GM19099 (cell line): Measurements from ENCODE around the gene C1orf210.

ENCODE experiments used
- POLR2A ChIP-seq: IDR thresholded peaks from 3 replicates; pipeline ENCODE4 v1.6.1; 2011; ENCODE audit warnings: low read depth; ENCODE audit not compliant: insufficient read length; ENCODE audit errors: extremely low read depth

Gene C1orf210

GRCh38 chr1:43275826-43276620 lies 9.4 kb downstream of the C1orf210 start:
- no peak for TF ChIP-seq POLR2A

DNA sequence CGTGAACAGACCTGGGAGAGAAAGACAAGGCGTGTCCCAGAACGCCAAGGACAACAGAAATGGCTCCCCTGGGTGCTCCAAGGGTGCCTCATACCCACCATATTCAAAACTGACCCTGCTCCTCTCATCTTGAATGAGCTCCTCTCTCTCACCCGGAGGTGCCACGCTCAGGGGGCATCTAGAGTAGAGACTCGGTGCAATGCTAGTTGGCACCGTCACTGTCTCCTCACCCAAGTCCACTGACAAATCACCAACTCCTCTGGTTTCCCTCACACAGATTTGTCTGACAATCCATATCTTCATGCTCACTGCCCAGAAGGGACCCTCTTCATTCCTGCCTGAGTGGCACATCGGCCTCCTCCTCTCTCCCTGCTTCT lies 10.6 kb downstream of the C1orf210 start:
- no peak for TF ChIP-seq POLR2A

DNA sequence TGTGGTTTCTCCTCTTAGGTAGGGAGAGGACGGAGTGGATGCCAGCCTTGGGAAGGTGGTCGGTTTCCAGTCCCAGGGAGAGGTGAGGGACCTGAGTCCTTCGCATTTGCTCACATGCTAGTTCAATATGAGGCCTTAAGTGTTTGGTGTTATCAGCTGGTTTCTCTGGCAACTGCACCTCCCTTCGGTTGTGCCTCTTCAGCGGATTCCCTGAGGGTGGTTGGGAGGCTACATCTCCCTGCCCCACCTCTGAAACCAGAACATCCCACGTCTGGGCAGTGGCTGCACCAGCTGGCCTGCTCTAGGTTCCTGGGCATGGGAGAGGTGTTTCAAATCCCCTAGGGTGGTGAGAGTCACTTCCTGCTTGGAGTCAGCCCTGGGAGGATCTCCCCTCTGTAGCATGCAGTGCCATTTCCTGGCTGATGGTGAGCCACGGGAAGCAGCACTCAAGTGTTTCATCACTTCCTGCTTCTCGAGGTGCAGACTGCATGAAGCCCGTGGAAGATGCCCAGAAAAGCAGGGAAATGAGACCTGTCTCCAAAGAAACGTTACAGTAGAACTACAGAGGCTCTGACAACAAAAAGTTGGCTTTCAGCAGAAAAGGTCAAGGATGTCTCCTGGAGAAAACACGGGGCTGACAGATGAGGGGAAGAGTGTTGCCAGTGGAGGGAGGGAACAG lies 11.1 kb downstream of the C1orf210 start:
- TF ChIP-seq POLR2A, result no peak

- TF ChIP-seq POLR2A, result no peak
Observed at GRCh38 chr1:43273708-43274107, 11.7 kb downstream of the C1orf210 start.

- TF ChIP-seq POLR2A, result no peak
Observed at GRCh38 chr1:43272576-43273571, 12.5 kb downstream of the C1orf210 start.

GRCh38 chr1:43272161-43272560 lies 13.2 kb downstream of the C1orf210 start:
- no peak for TF ChIP-seq POLR2A

GRCh38 chr1:43271186-43272118 lies 13.9 kb downstream of the C1orf210 start:
- TF ChIP-seq POLR2A, result no peak

DNA sequence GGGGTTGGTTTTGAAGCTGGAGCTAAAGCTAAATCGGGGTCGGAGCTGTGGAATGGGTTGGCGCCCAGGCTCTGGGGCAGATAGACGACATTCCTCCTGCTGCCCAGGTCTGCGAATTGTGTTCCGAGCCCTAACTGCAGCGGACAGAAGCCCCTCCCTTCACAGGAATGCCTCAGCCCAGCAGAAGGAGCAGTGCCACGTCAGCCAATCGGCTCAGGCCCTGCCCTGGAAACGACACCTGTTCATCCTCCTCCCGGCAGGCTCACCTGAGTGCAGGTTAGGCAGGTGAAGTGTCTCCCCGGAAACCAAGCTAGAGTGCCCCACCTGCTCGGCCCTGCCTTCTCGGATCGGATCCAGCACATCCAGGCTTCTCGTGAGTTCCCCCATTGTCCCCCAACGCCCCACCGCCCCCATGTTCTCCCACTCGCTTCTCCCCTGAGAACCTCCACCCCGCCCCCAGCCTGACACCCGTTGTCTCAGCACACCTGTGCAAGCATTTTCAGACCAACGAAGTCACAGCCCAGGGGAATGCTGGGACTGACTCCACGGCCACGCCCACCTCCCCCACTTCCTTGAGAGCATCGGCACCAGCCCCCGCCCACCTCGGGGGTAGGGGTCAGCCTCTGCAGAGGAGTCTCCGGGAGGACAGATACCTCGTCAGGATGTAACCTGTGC lies 14.8 kb downstream of the C1orf210 start:
- TF ChIP-seq POLR2A, result no peak

GRCh38 chr1:43269627-43270375 lies 15.6 kb downstream of the C1orf210 start, which contains the start of gene TMEM125:
Gene TMEM125, plus strand, starts transcription at chr1:43269983. Its CDS starts 2,740 bp downstream, at chr1:43272723.
- TF ChIP-seq POLR2A, result no peak

DNA sequence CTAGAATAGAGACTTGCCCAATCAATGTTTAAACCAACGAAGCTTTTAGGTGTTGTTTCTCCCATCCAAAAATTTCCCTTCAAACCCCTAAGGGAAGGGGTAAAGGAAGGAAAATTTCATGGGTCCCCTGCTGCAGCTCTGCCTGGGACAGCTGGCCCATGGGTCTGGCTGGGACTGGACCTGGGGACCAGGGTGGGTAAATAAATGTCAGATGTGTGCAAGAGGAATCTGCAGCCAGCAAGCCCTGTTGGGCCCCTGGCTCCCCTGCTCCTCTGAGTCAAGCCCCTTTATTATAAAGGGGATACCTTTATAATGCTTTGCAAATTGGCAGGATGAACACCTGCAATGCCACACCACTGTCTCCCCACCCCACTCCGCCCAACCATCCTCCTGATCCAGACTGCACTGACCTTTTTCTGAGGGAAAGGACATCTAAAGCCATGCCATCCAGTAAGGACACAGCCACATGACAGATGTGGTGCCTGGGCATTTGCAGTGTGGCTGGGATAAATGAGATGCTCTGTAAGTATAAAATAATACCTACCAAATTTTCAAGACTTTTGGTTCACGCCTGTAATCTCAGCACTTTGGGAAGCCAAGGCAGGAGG lies 17.5 kb downstream of the C1orf210 start:
- no peak for TF ChIP-seq POLR2A

DNA sequence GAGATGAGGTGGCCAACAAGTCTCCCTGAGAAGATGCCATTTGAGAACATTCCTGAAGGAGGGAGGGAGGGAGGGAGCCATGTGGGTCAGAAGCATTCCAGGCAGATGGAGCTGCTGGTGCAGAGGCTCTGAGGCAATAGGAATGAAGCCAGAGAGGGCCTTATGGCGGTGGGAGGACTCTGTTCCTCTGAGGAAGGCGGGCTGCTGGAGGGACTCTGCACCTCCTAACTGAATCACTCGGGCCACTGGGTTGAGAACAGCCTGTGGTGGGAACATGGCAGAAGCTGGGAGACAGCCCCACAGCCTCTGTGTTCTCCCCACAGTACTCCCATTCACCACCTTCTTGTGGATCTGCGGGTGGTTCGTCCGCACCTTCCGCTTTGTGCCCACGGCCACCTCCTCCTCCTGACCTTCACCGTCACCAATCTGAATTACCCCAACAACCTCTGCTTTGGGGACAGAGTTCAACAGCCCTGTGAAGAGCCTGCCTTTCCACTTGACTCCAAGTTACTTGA lies 18.0 kb downstream of the C1orf210 start:
- TF ChIP-seq POLR2A, result no peak

DNA sequence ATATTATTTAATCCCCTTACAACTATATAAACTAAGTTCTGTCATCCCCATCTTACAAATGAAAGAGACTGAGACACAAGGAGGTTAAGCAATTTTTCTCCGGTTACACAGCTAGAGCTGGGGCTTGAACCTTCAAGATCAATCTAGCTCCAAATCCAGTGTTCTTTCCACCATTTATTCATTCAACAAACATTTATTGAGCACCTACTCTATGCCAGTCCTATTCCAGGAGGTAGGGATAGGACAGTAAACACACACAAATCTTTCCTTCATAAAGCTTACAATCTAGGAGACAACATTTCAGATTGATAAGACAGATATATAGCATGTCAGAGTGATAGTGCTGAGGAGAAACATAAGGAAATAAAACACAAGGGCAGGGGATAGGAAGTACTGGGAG lies 18.5 kb downstream of the C1orf210 start:
- TF ChIP-seq POLR2A, result no peak
